ENCODE data around the gene DGCR2.
"Not testable (repeated sequence)": the region's sequence is repeated elsewhere in the genome, so short reads cannot be mapped to it uniquely, and the experiment has no call there.

GRCh38 chr22:19084126-19084525, 38.1 kb downstream of the DGCR2 start:
- not testable (repeated sequence) for TF ChIP-seq CTCF (IDR thresholded peaks at IDR 0.05 in 8 of 11, conservative IDR thresholded peaks at IDR 0.05 in 3 of 11); POLR2AphosphoS5 (IDR thresholded peaks at IDR 0.05)

Measured in spleen (tissue), 7 donors.